HEK293 (cell line): ENCODE results near the gene DAG1.

Experiments
- PRDM10 ChIP-seq: fragments of 450-650 bp; formaldehyde crosslinking; IDR thresholded peaks from 2 replicates; pipeline ENCODE4 v1.5.1; 2016; ENCODE audit warnings: missing biosample characterization, missing genetic modification characterization
- SP3 ChIP-seq: fragments of 450-650 bp; formaldehyde crosslinking; IDR thresholded peaks from 2 replicates; pipeline ENCODE4 v1.5.1; 2016; ENCODE audit warnings: missing biosample characterization, missing genetic modification characterization
- ZBTB11 ChIP-seq: fragments of 450-650 bp; formaldehyde crosslinking; conservative IDR thresholded peaks from 2 replicates; pipeline ENCODE4 v1.5.1; 2016; ENCODE audit warnings: low read depth, missing biosample characterization, missing genetic modification characterization
- ZBTB26 ChIP-seq: fragments of 450-650 bp; formaldehyde crosslinking; optimal IDR thresholded peaks from 2 replicates; pipeline ENCODE3; 2016; ENCODE audit warnings: missing biosample characterization, mild to moderate bottlenecking, missing genetic modification characterization
- ZBTB48 ChIP-seq: fragments of 450-650 bp; formaldehyde crosslinking; IDR thresholded peaks from 2 replicates; pipeline ENCODE4 v1.5.1; 2016; ENCODE audit warnings: missing biosample characterization, missing genetic modification characterization
- ZBTB8A ChIP-seq: fragments of 450-650 bp; formaldehyde crosslinking; IDR thresholded peaks from 2 replicates; pipeline ENCODE4 v1.5.1; 2016; ENCODE audit warnings: missing biosample characterization, missing genetic modification characterization
- ZNF155 ChIP-seq: fragments of 450-650 bp; formaldehyde crosslinking; IDR thresholded peaks from 2 replicates; pipeline ENCODE4 v1.5.1; 2016; ENCODE audit warnings: missing biosample characterization, missing genetic modification characterization
- ZNF211 ChIP-seq: fragments of 450-650 bp; formaldehyde crosslinking; IDR thresholded peaks from 2 replicates; pipeline ENCODE4 v1.5.1; 2016; ENCODE audit warnings: low read depth, missing biosample characterization, missing genetic modification characterization
- ZNF335 ChIP-seq: fragments of 450-650 bp; formaldehyde crosslinking; conservative IDR thresholded peaks from 2 replicates; pipeline ENCODE4 v1.5.1; 2016; ENCODE audit warnings: missing biosample characterization, missing genetic modification characterization
- ZNF529 ChIP-seq: fragments of 450-650 bp; formaldehyde crosslinking; IDR thresholded peaks from 2 replicates; pipeline ENCODE4 v1.5.1; 2017; ENCODE audit warnings: missing genetic modification characterization, missing biosample characterization; ENCODE audit not compliant: insufficient replicate concordance
- ZNF544 ChIP-seq: fragments of 450-650 bp; formaldehyde crosslinking; IDR thresholded peaks from 2 replicates; pipeline ENCODE4 v1.5.0; 2017; ENCODE audit warnings: missing biosample characterization, missing genetic modification characterization
- ZNF629 ChIP-seq: fragments of 450-650 bp; formaldehyde crosslinking; IDR thresholded peaks from 2 replicates; pipeline ENCODE4 v1.5.1; 2017; ENCODE audit warnings: missing biosample characterization, missing genetic modification characterization
- ZNF660 ChIP-seq: fragments of 450-650 bp; IDR thresholded peaks from 2 replicates; pipeline ENCODE4 v1.5.1; 2018; ENCODE audit warnings: missing biosample characterization, mild to moderate bottlenecking, missing genetic modification characterization
- TF ChIP-seq, protein P1 (sequence below): fragments of 450-650 bp; formaldehyde crosslinking; IDR thresholded peaks from 2 replicates; pipeline ENCODE4; 2016; ENCODE audit warnings: missing biosample characterization, missing genetic modification characterization
- TF ChIP-seq, protein P2 (sequence below): fragments of 450-650 bp; formaldehyde crosslinking; IDR thresholded peaks from 2 replicates; pipeline ENCODE4 v1.5.1; 2017; ENCODE audit warnings: missing biosample characterization, mild to moderate bottlenecking, missing genetic modification characterization, moderate library complexity
- TF ChIP-seq, protein P3 (sequence below): fragments of 450-650 bp; formaldehyde crosslinking; IDR thresholded peaks from 2 replicates; pipeline ENCODE4 v1.5.1; 2016; ENCODE audit warnings: missing biosample characterization, missing genetic modification characterization
- TF ChIP-seq, protein P4 (sequence below): fragments of 450-650 bp; formaldehyde crosslinking; IDR thresholded peaks from 2 replicates; pipeline ENCODE4 v1.5.1; 2016; ENCODE audit warnings: missing biosample characterization, missing genetic modification characterization

Gene DAG1

GRCh38 chr3:49539659-49540560 is 69.8 kb downstream of the DAG1 start (continued):
- TF ChIP-seq, protein P1, sequence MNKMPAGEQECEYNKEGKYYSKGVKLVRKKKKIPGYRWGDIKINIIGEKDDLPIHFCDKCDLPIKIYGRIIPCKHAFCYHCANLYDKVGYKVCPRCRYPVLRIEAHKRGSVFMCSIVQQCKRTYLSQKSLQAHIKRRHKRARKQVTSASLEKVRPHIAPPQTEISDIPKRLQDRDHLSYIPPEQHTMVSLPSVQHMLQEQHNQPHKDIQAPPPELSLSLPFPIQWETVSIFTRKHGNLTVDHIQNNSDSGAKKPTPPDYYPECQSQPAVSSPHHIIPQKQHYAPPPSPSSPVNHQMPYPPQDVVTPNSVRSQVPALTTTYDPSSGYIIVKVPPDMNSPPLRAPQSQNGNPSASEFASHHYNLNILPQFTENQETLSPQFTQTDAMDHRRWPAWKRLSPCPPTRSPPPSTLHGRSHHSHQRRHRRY: no peak
- TF ChIP-seq ZBTB11 (tag by site-specific recombination) (peak; percentile 39; the same call in 1 of the 2 replicates), ZNF529 (no peak), ZBTB8A (tag by site-specific recombination) (peak; percentile 86), ZNF335 (tag by site-specific recombination) (peak; percentile 92), ZBTB26 (tag by site-specific recombination) (peak; percentile 74), ZNF155 (tag by site-specific recombination) (no peak), PRDM10 (0 out of 2 replicates have a peak, but pooled peaks have one; percentile 23), ZBTB48 (tag by site-specific recombination) (peak; percentile 69; the same call in 1 of the 2 replicates), SP3 (tag by site-specific recombination) (peak; percentile 67), ZNF629 (tag by site-specific recombination) (no peak), ZNF211 (no peak), ZNF660 (tag by site-specific recombination) (0 out of 2 replicates have a peak, but pooled peaks have one; percentile 40), ZNF544 (no peak)
- TF ChIP-seq, protein P2, sequence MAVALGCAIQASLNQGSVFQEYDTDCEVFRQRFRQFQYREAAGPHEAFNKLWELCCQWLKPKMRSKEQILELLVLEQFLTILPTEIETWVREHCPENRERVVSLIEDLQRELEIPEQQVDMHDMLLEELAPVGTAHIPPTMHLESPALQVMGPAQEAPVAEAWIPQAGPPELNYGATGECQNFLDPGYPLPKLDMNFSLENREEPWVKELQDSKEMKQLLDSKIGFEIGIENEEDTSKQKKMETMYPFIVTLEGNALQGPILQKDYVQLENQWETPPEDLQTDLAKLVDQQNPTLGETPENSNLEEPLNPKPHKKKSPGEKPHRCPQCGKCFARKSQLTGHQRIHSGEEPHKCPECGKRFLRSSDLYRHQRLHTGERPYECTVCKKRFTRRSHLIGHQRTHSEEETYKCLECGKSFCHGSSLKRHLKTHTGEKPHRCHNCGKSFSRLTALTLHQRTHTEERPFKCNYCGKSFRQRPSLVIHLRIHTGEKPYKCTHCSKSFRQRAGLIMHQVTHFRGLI: peak; percentile 84
- TF ChIP-seq, protein P3, sequence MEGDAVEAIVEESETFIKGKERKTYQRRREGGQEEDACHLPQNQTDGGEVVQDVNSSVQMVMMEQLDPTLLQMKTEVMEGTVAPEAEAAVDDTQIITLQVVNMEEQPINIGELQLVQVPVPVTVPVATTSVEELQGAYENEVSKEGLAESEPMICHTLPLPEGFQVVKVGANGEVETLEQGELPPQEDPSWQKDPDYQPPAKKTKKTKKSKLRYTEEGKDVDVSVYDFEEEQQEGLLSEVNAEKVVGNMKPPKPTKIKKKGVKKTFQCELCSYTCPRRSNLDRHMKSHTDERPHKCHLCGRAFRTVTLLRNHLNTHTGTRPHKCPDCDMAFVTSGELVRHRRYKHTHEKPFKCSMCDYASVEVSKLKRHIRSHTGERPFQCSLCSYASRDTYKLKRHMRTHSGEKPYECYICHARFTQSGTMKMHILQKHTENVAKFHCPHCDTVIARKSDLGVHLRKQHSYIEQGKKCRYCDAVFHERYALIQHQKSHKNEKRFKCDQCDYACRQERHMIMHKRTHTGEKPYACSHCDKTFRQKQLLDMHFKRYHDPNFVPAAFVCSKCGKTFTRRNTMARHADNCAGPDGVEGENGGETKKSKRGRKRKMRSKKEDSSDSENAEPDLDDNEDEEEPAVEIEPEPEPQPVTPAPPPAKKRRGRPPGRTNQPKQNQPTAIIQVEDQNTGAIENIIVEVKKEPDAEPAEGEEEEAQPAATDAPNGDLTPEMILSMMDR: peak; percentile 75
- TF ChIP-seq, protein P4, sequence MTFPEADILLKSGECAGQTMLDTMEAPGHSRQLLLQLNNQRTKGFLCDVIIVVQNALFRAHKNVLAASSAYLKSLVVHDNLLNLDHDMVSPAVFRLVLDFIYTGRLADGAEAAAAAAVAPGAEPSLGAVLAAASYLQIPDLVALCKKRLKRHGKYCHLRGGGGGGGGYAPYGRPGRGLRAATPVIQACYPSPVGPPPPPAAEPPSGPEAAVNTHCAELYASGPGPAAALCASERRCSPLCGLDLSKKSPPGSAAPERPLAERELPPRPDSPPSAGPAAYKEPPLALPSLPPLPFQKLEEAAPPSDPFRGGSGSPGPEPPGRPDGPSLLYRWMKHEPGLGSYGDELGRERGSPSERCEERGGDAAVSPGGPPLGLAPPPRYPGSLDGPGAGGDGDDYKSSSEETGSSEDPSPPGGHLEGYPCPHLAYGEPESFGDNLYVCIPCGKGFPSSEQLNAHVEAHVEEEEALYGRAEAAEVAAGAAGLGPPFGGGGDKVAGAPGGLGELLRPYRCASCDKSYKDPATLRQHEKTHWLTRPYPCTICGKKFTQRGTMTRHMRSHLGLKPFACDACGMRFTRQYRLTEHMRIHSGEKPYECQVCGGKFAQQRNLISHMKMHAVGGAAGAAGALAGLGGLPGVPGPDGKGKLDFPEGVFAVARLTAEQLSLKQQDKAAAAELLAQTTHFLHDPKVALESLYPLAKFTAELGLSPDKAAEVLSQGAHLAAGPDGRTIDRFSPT (tag by site-specific recombination): no peak
